Endothelial cell of umbilical vein (primary cell): Measurements from ENCODE around the gene PTPRU. TPM values are rescaled to one million over a fixed set of nuclear protein-coding genes. Genes with fewer than 3 reads are reported as not detected.

Experiments
- BruUV-seq: library from RNA; stranded (reverse); fragments of 400-500 nt; replicated peaks from 2 replicates; lab custom pipeline; 2021; lab: Mats Ljungman, UMichigan
- CTCF ChIA-PET: fragments of 300-600, 350-600 bp; sonication (Branson Sonifier 250); formaldehyde crosslinking; loops from one replicate; lab custom pipeline; 2021; ENCODE audit warnings: antibody characterized with exemption, inconsistent platforms; lab: Charles Lee
- POLR2A ChIA-PET: fragments of 300-600, 350-600 bp; sonication (Branson Sonifier 250); formaldehyde crosslinking; loops from one replicate; lab custom pipeline; 2021; ENCODE audit warnings: antibody characterized with exemption, inconsistent platforms; lab: Charles Lee
- DNase-seq: peaks from one replicate; pipeline ENCODE4 v3.0.0-alpha.2; 2011; ENCODE audit warnings: low read depth, low spot score
- FAIRE-seq: peaks from 2 replicates; lab custom pipeline; 2011; peaks lifted over from hg19 to GRCh38; lab: Jason Lieb, UNC
- H2AFZ ChIP-seq: 2 replicates; pipeline ENCODE4 v1.6.0; 2012; ENCODE audit warnings: low read depth, low read length, control low read depth, inconsistent platforms
- H3K27ac ChIP-seq: 2 replicates; pipeline ENCODE4 v1.5.1; 2011; ENCODE audit warnings: low read depth, mild to moderate bottlenecking, control low read depth, low read length, moderate library complexity; ENCODE audit not compliant: insufficient read depth
- H3K27me3 ChIP-seq, 2 experiments: 2 replicates each; pipeline versions ENCODE4 v1.6.0 to v1.6.1; 2011; ENCODE audit warnings: low read length in 2 of 2, mixed read lengths in 1 of 2; ENCODE audit not compliant: control insufficient read depth in 2 of 2, insufficient read depth in 2 of 2
- H3K36me3 ChIP-seq, 2 experiments: 2 replicates in 1 of 2; 3 replicates in 1 of 2; pipeline ENCODE4 v1.5.1; 2011; ENCODE audit warnings: low read length in 2 of 2, mild to moderate bottlenecking in 1 of 2, moderate library complexity in 1 of 2; ENCODE audit not compliant: control insufficient read depth in 2 of 2, insufficient read depth in 2 of 2; ENCODE audit errors: extremely low read depth in 1 of 2
- H3K4me1 ChIP-seq: 3 replicates; pipeline ENCODE4 v1.5.1; 2011; ENCODE audit warnings: mild to moderate bottlenecking, low read length; ENCODE audit not compliant: control insufficient read depth, insufficient read depth; ENCODE audit errors: extremely low read depth
- H3K4me2 ChIP-seq: 2 replicates; pipeline ENCODE4 v1.6.1; 2011; ENCODE audit warnings: low read length, control low read depth, mixed read lengths; ENCODE audit not compliant: insufficient read depth
- H3K4me3 ChIP-seq, 3 experiments: fragments of 200-600 bp in 1 of 3; sonication (generic), shearing (Covaris generic) in 1 of 3; replicated peaks in 1 of 3; 2 replicates each; pipeline ENCODE4 v1.5.1; 2011 to 2016; ENCODE audit warnings: control low read depth in 3 of 3, low read length in 3 of 3, mild to moderate bottlenecking in 2 of 3, inconsistent platforms in 1 of 3, low read depth in 1 of 3, moderate library complexity in 1 of 3; ENCODE audit not compliant: insufficient read depth in 1 of 3
- H3K79me2 ChIP-seq: 2 replicates; pipeline ENCODE4 v1.6.0; 2012; ENCODE audit warnings: low read length, inconsistent platforms; ENCODE audit not compliant: control insufficient read depth, insufficient read depth
- H3K9ac ChIP-seq: replicated peaks from 2 replicates; pipeline ENCODE3; 2011; ENCODE audit warnings: low read length, control low read depth; ENCODE audit not compliant: insufficient read depth; ENCODE audit errors: extremely low read depth
- H3K9me1 ChIP-seq: replicated peaks from 3 replicates; pipeline ENCODE4 v1.6.0; 2011; ENCODE audit warnings: mild to moderate bottlenecking, low read length; ENCODE audit not compliant: control insufficient read depth, insufficient read depth; ENCODE audit errors: extremely low read depth
- H3K9me3 ChIP-seq: replicated peaks from 2 replicates; pipeline ENCODE4 v1.5.1; 2012; ENCODE audit warnings: low read length, inconsistent platforms; ENCODE audit not compliant: control insufficient read depth, insufficient read depth
- H4K20me1 ChIP-seq: replicated peaks from 2 replicates; pipeline ENCODE3; 2011; ENCODE audit warnings: mild to moderate bottlenecking, low read length; ENCODE audit not compliant: control insufficient read depth, insufficient read depth; ENCODE audit errors: extremely low read depth
- EZH2 ChIP-seq: IDR thresholded peaks from 2 replicates; pipeline ENCODE4 v1.6.1; 2012; ENCODE audit warnings: borderline replicate concordance, low read depth, mild to moderate bottlenecking, moderate library complexity, low read length, inconsistent platforms; ENCODE audit not compliant: severe bottlenecking
- FOS ChIP-seq: IDR thresholded peaks from 2 replicates; pipeline ENCODE4 v1.6.1; 2011; ENCODE audit warnings: mild to moderate bottlenecking, low read length, moderate library complexity, borderline replicate concordance; ENCODE audit not compliant: insufficient read depth
- GATA2 ChIP-seq: IDR thresholded peaks from 2 replicates; pipeline ENCODE4 v1.7.0; 2011; ENCODE audit warnings: low read depth, mild to moderate bottlenecking, moderate library complexity, mixed read lengths, low read length; ENCODE audit not compliant: insufficient read length, insufficient read depth
- JUN ChIP-seq: IDR thresholded peaks from 2 replicates; pipeline ENCODE4 v1.6.1; 2011; ENCODE audit warnings: borderline replicate concordance, low read depth; ENCODE audit not compliant: insufficient read length, insufficient read depth
- MYC ChIP-seq: IDR thresholded peaks from one replicate; pipeline ENCODE4 v1.6.1; 2011; ENCODE audit warnings: mild to moderate bottlenecking, low read depth, low read length
- POLR2A ChIP-seq: IDR thresholded peaks from 2 replicates; pipeline ENCODE4 v1.6.1; 2012; ENCODE audit warnings: low read depth, mild to moderate bottlenecking, control low read depth, low read length
- POLR2AphosphoS5 ChIP-seq: IDR thresholded peaks from 2 replicates; pipeline ENCODE4 v1.6.1; 2012; ENCODE audit warnings: low read depth, mild to moderate bottlenecking, control low read depth, low read length, moderate library complexity; ENCODE audit not compliant: insufficient read depth
- dilution Hi-C: fragments of 300-500 bp; cut with MboI; formaldehyde crosslinking; loops from one replicate; pipeline ENCODE4 v1.15.0; 2019; ENCODE audit warnings: low sequenced_read_pairs; ENCODE audit not compliant: extremely low pct_ligation_motif_present
- intact Hi-C: fragments of 100-400 bp; cut with micrococcal nuclease; formaldehyde crosslinking; loops from one replicate; pipeline ENCODE4 v1.10.0; 2022
- polyA plus RNA-seq, 4 experiments: library from polyadenylated mRNA; depleted of rRNA in 3 of 4; stranded (reverse) in 3 of 4; unstranded in 1 of 4; fragments of >200 nt; gene quantifications; 2 replicates each; pipeline versions ENCODE4 v1.2.1 to v1.2.3, GENCODE V29; 2011 to 2012; ENCODE audit warnings: missing spikeins in 1 of 4
- total RNA-seq: library from RNA; stranded (reverse); gene quantifications from 2 replicates; pipeline ENCODE4 v1.2.3, GENCODE V29; 2021
- TF ChIP-seq, protein P1 (sequence below), 2 donors: IDR thresholded peaks; 1 replicate in 1 of 2; 2 replicates in 1 of 2; pipeline ENCODE4 v1.5.1; 2011; ENCODE audit warnings: low read length in 2 of 2, mild to moderate bottlenecking in 2 of 2, moderate library complexity in 2 of 2, control low read depth in 1 of 2, inconsistent platforms in 1 of 2, low read depth in 1 of 2; ENCODE audit not compliant: insufficient read depth in 1 of 2; ENCODE audit errors: extremely low read depth in 1 of 2
- TF ChIP-seq, protein P2 (sequence below): IDR thresholded peaks from 2 replicates; pipeline ENCODE4 v1.6.1; 2011; ENCODE audit not compliant: insufficient read depth, insufficient read length

PTPRU gene
- total and polyA plus RNA-seq, 2 donors (not counting 3 experiments of a cell fraction or from before 2014, with no cell fraction given), result 0.58 to 2.6 TPM

DNA sequence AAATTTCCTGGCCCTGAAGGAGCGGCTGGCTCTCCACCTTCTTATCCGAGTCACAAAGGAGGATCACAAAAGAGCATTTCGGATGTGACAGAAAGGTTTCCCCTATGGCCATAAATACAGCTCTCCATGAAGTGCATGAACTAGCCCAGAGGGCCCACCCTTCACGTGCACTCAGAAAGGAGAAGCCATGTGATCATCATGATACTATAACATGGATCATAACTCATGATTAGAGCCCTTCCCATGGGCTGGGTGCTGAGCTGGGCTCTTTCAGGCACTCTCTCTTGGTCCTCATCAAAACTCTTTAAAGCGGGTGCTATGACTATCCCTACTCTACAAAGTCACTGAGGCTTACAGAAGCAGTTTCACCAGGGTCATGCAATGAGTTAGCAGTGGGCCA, 135.0 kb downstream of the PTPRU start:
- no peak overlapping the region for H3K27ac ChIP-seq

More for the DNA sequence above, 135.0 kb downstream of the PTPRU start:
- H3K79me2 ChIP-seq, result no peaks in the 10 kb centered on the region
- H3K9me3 ChIP-seq, result no peaks in the 10 kb centered on the region
- ChIA-PET CTCF (no interaction called here), POLR2A (no interaction called here)
- no TSS peak for BruUV-seq
- no peaks in the 10 kb centered on the region for H3K36me3 ChIP-seq
- H3K4me3 ChIP-seq, result no peak overlapping the region
- no peak overlapping the region for H2AFZ ChIP-seq
- DNase-seq (no peak), FAIRE-seq (no peak)
- no peaks in the 10 kb centered on the region for H3K4me1 ChIP-seq
- H4K20me1 ChIP-seq, result no peaks in the 10 kb centered on the region
- no peaks in the 10 kb centered on the region for H3K27me3 ChIP-seq
- dilution Hi-C loops, result no loop called here
- TF ChIP-seq JUN (no peak), EZH2 (no peak), POLR2AphosphoS5 (no peak), MYC (no peak), GATA2 (no peak), POLR2A (no peak), FOS (no peak)
- TF ChIP-seq, protein P1, sequence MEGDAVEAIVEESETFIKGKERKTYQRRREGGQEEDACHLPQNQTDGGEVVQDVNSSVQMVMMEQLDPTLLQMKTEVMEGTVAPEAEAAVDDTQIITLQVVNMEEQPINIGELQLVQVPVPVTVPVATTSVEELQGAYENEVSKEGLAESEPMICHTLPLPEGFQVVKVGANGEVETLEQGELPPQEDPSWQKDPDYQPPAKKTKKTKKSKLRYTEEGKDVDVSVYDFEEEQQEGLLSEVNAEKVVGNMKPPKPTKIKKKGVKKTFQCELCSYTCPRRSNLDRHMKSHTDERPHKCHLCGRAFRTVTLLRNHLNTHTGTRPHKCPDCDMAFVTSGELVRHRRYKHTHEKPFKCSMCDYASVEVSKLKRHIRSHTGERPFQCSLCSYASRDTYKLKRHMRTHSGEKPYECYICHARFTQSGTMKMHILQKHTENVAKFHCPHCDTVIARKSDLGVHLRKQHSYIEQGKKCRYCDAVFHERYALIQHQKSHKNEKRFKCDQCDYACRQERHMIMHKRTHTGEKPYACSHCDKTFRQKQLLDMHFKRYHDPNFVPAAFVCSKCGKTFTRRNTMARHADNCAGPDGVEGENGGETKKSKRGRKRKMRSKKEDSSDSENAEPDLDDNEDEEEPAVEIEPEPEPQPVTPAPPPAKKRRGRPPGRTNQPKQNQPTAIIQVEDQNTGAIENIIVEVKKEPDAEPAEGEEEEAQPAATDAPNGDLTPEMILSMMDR (IDR thresholded peaks at IDR 0.05; ENCODE audit: extremely low read depth in 1 of 2, insufficient read depth in 1 of 2, low read depth in 1 of 2, low read length in 2 of 2), result no peak
- TF ChIP-seq, protein P2, sequence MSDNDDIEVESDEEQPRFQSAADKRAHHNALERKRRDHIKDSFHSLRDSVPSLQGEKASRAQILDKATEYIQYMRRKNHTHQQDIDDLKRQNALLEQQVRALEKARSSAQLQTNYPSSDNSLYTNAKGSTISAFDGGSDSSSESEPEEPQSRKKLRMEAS, result no peak
- H3K9me1 ChIP-seq, result no peaks in the 10 kb centered on the region
- H3K9ac ChIP-seq, result no peak overlapping the region
- no peak overlapping the region for H3K4me2 ChIP-seq
- intact Hi-C loops, result no loop called here
